Neural crest cell (in vitro differentiated cells): Measurements from ENCODE around the gene MYH3. TPM values are rescaled to one million over a fixed set of nuclear protein-coding genes. Genes with fewer than 3 reads are reported as not detected.

Experiments used
- DNase-seq: peaks from one replicate; pipeline ENCODE4 v3.0.0; 2021; ENCODE audit warnings: low read depth, mixed read lengths, low spot score
- H3K27ac Mint-ChIP-seq: one replicate; pipeline ENCODE4 v1.8.0; 2021; ENCODE audit warnings: mild to moderate bottlenecking, mixed read lengths; ENCODE audit not compliant: unreplicated experiment
- H3K27me3 Mint-ChIP-seq: 2 replicates; pipeline ENCODE4 v1.8.0; 2021; ENCODE audit warnings: low read depth, mild to moderate bottlenecking, mixed read lengths
- H3K36me3 Mint-ChIP-seq: 2 replicates; pipeline ENCODE4 v1.8.0; 2021; ENCODE audit warnings: low read depth, mild to moderate bottlenecking, mixed read lengths
- H3K4me1 Mint-ChIP-seq: 2 replicates; pipeline ENCODE4 v1.8.0; 2021; ENCODE audit warnings: mixed read lengths
- H3K4me3 Mint-ChIP-seq: one replicate; pipeline ENCODE4 v1.8.0; 2021; ENCODE audit warnings: mild to moderate bottlenecking, mixed read lengths
- H3K9me3 Mint-ChIP-seq: 2 replicates; pipeline ENCODE4 v1.8.0; 2021; ENCODE audit warnings: mixed read lengths
- total RNA-seq: library from RNA; stranded (reverse); gene quantifications from 2 replicates; pipeline ENCODE4 v1.2.1, GENCODE V29; 2021
- TF ChIP-seq, protein P1 (sequence below): fragments of 200-600 bp; sonication (generic); conservative IDR thresholded peaks from 2 replicates; pipeline ENCODE4 v1.5.0; 2021; ENCODE audit warnings: antibody characterized with exemption, mild to moderate bottlenecking

The MYH3 gene
- total RNA-seq, 1 donor from 2014 or later: 3.6 TPM

DNA sequence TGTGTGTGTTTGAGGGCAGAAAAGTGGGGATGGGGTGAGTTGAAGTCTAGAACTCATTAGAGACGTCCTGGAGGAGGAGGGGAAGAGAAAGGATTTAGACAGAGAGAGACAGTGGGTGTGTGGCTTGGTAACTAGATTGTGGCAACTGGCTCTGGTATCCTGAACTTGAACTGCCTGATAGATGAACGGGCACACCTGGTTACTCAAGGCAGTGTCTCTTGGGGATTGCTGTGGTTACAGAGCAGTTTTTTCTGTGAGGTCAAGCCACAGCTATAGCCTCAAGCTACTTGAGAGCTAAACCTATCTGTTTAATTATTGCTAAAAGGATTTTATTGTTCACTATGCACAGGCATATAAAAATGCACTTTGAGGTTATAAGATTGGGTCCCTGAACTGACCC is 77.8 kb downstream of the MYH3 start:
- Mint-ChIP-seq H3K9me3 (no peaks in the 10 kb centered on the region), H3K4me3 (no peak overlapping the region), H3K4me1 (no peaks in the 10 kb centered on the region), H3K27ac (no peak overlapping the region), H3K27me3 (no peaks in the 10 kb centered on the region), H3K36me3 (no peaks in the 10 kb centered on the region)
- no peak for DNase-seq
- TF ChIP-seq, protein P1, sequence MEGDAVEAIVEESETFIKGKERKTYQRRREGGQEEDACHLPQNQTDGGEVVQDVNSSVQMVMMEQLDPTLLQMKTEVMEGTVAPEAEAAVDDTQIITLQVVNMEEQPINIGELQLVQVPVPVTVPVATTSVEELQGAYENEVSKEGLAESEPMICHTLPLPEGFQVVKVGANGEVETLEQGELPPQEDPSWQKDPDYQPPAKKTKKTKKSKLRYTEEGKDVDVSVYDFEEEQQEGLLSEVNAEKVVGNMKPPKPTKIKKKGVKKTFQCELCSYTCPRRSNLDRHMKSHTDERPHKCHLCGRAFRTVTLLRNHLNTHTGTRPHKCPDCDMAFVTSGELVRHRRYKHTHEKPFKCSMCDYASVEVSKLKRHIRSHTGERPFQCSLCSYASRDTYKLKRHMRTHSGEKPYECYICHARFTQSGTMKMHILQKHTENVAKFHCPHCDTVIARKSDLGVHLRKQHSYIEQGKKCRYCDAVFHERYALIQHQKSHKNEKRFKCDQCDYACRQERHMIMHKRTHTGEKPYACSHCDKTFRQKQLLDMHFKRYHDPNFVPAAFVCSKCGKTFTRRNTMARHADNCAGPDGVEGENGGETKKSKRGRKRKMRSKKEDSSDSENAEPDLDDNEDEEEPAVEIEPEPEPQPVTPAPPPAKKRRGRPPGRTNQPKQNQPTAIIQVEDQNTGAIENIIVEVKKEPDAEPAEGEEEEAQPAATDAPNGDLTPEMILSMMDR: no peak

Other genes starting within 250 kb of the MYH3 start
- gene MYH8, start 235.4 kb downstream of the MYH3 start, total RNA-seq: not detected in 2 replicates
- gene MYH4, start 187.8 kb downstream of the MYH3 start, total RNA-seq: not detected in 2 replicates
- gene MYH1, start 138.8 kb downstream of the MYH3 start, total RNA-seq: not detected in 2 replicates
- gene MYH2, start 107.7 kb downstream of the MYH3 start, total RNA-seq: 0.05 and 0.37 TPM in 2 replicates
- gene SCO1, start 40.2 kb upstream of the MYH3 start, total RNA-seq: 32.5 and 36.2 TPM in 2 replicates
- gene ADPRM, start 40.3 kb upstream of the MYH3 start, total RNA-seq: 9.7 and 9.8 TPM in 2 replicates
- 5.0 and 5.1 TPM in 2 replicates for gene TMEM220, start 72.7 kb upstream of the MYH3 start, total RNA-seq
- gene TMEM238L, start 146.8 kb upstream of the MYH3 start, total RNA-seq: not detected in 2 replicates
- gene PIRT, start 180.8 kb upstream of the MYH3 start, total RNA-seq: 0.07 and 0.09 TPM in 2 replicates